RWPE2 (cell line): Measurements from ENCODE around the gene PTPRN2.
A peak's percentile ranks its signal among the peaks of the same experiment; 100 is the strongest.

Source experiments
- ATAC-seq: fragments of 200-7000 bp; cut with Tn5 transposase; 3 replicates; pipeline ENCODE4 v1.9.1; 2021; ENCODE audit warnings: low read depth
- DNase-seq: peaks from one replicate; pipeline ENCODE4 v3.0.0-alpha.2; 2020; ENCODE audit warnings: low spot score
- H3K27ac ChIP-seq: fragments of 450-650 bp; 2 replicates; pipeline ENCODE4 v1.5.1; 2017; ENCODE audit warnings: mild to moderate bottlenecking; ENCODE audit not compliant: poor library complexity, severe bottlenecking
- H3K27me3 ChIP-seq: fragments of 250-450 bp; sonication (Bioruptor Pico); 2 replicates; pipeline ENCODE4 v1.5.1; 2021; ENCODE audit warnings: mild to moderate bottlenecking, moderate library complexity; ENCODE audit not compliant: insufficient read depth, poor library complexity, severe bottlenecking
- H3K36me3 ChIP-seq: fragments of 250-450 bp; sonication (Bioruptor Pico); 2 replicates; pipeline ENCODE4 v1.5.1; 2020; ENCODE audit warnings: low read depth, mild to moderate bottlenecking, moderate library complexity
- H3K4me1 ChIP-seq: fragments of 250-450 bp; sonication (Bioruptor Pico); 2 replicates; pipeline ENCODE4 v1.5.1; 2021; ENCODE audit warnings: mild to moderate bottlenecking, moderate library complexity; ENCODE audit not compliant: insufficient read depth, poor library complexity, severe bottlenecking
- H3K4me3 ChIP-seq: fragments of 250-450 bp; sonication (Bioruptor Pico); 2 replicates; pipeline ENCODE4 v1.5.1; 2021; ENCODE audit warnings: mild to moderate bottlenecking, moderate library complexity; ENCODE audit not compliant: severe bottlenecking
- H3K9me3 ChIP-seq: fragments of 250-450 bp; sonication (Bioruptor Pico); 2 replicates; pipeline ENCODE4 v1.5.1; 2021; ENCODE audit warnings: mild to moderate bottlenecking, moderate library complexity; ENCODE audit not compliant: severe bottlenecking
- TF ChIP-seq, protein P1 (sequence below): fragments of 450-650 bp; IDR thresholded peaks from one replicate; pipeline ENCODE4 v1.5.1; 2017; ENCODE audit warnings: mild to moderate bottlenecking, moderate library complexity; ENCODE audit not compliant: poor library complexity, severe bottlenecking

Gene PTPRN2

DNA sequence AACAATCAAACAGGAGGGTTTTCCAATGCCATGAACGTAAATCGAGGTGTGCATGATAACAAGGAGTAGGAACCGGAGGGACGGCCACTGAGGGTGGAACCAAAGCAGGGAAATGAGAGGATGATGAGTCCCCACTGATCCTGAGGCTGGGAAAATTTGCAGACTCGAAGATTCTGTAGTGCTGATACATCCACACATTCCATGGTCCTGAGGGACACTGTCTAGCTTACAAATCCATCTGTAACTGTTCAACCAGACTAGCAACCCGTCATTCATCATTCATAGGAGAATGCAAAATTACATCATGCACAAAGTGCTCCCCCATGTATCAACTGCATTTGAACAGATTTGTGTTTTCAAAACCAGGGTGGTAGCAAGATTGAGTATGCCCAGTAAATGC, 189.7 kb downstream of the PTPRN2 start:
- Histone ChIP-seq H3K4me3 (no peak overlapping the region), H3K27me3 (no peaks in the 10 kb centered on the region), H3K9me3 (peaks cover 3% of the 10 kb centered on the region), H3K4me1 (peaks cover 20% of the 10 kb centered on the region), H3K36me3 (no peaks in the 10 kb centered on the region), H3K27ac (peak overlapping the region; percentile 47)
- DNase-seq: no peak
- ATAC-seq: no peak
- TF ChIP-seq, protein P1, sequence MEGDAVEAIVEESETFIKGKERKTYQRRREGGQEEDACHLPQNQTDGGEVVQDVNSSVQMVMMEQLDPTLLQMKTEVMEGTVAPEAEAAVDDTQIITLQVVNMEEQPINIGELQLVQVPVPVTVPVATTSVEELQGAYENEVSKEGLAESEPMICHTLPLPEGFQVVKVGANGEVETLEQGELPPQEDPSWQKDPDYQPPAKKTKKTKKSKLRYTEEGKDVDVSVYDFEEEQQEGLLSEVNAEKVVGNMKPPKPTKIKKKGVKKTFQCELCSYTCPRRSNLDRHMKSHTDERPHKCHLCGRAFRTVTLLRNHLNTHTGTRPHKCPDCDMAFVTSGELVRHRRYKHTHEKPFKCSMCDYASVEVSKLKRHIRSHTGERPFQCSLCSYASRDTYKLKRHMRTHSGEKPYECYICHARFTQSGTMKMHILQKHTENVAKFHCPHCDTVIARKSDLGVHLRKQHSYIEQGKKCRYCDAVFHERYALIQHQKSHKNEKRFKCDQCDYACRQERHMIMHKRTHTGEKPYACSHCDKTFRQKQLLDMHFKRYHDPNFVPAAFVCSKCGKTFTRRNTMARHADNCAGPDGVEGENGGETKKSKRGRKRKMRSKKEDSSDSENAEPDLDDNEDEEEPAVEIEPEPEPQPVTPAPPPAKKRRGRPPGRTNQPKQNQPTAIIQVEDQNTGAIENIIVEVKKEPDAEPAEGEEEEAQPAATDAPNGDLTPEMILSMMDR: no peak

DNA sequence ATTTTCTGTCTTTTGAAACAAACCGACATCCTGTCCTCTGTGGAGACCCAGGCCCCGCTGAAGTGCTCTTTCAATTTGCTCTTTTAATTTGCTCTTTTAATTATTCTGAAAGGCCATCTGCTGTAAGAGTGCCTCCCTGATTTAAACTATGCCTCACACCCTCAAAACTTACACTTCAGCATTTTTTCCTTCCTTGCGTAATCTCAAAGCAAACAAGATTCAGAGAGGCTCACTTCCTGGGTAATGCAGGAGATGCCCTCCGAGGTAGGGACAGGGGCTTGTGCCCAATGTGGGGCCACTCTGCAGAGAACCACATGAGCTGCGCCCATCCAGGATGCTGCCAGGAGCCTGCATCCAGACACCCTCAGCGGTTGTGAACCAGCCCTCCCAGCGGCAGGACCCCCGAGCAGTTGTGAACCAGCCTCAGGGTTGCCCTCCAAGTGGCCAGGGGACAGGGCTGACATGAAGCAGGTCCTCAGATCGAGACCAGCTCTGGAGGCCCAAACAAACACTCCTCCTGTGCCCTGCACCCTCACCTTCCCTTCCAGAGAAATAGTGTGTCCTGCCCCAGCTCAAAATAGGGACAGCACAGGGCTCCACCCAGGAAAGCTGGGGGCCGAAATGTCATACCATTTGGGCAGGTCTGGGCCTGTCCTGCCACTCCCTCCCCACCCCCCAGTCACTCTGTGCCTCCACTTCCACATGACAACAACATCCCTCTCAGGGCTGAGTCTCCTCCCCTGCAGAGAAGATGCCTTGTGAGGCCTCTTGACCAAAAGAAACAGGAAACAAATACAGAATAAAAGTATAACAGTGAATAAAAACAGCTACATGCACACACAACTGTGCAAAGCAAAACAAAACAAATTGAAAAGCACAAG, 190.4 kb downstream of the PTPRN2 start:
- H3K4me3 ChIP-seq: no peak overlapping the region
- peak; percentile 64 for ATAC-seq
- TF ChIP-seq, protein P1: no peak
- peaks cover 18% of the 10 kb centered on the region for H3K4me1 ChIP-seq
- no peak for DNase-seq
- no peaks in the 10 kb centered on the region for H3K27me3 ChIP-seq
- H3K27ac ChIP-seq: peak overlapping the region; percentile 47
- H3K36me3 ChIP-seq: no peaks in the 10 kb centered on the region
- peaks cover 3% of the 10 kb centered on the region for H3K9me3 ChIP-seq

DNA sequence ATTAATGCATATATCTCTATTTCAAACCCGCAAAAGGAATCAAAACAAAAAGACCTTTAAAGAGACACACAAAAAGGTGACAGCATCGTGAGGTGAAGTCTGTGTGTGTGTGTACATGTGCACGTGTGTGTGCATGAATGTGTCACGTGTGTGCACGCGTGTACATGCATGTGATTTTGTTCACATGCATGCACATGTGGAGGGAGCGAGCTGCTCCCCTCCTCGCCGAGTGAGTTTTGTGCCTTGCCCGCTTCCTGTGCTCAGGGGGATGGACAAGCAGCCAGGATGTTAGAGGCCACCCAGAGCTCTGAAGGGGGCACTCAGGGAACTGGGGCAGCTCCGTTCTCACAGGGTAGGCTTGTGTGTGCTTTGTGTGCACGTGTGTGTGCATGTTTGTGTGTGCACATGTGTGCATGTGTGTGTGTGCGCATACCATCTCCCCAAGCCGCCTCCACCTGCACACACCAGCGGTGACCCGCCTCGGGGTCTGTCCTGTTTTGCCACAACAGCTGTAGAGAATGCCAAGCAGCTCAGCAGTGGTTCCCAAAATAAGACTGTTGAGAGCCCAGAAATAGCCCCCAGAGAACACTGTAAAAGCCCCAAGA, 191.2 kb downstream of the PTPRN2 start:
- no peak for DNase-seq
- Histone ChIP-seq H3K36me3 (no peaks in the 10 kb centered on the region), H3K9me3 (peaks cover 3% of the 10 kb centered on the region), H3K27ac (peak overlapping the region; percentile 47), H3K4me1 (peaks cover 18% of the 10 kb centered on the region), H3K4me3 (no peak overlapping the region), H3K27me3 (no peaks in the 10 kb centered on the region)
- no peak for ATAC-seq
- TF ChIP-seq, protein P1: no peak

DNA sequence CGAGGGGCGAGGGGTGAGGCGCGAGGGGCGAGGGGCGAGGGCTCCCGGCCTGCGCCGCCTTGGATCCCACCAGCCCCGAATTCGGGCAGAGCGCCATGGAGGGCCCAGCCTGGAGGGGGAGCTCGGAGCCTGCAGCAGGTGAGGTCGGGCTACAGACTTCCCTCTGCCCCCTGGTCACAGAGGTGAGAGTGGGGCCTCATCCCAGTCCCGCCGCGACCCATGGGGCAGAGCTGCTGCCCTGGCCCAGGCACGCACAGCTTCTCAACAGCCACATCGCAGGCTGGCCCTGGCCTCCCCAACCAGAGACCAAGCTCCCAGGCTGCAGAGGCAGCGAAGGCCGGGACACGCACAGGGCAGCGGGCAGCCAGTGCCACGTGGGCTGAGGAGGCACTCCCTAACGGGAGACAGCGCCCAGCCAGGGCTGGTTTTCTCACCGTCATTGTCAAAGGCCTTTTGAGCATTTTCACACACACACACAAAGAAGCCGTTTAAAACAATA, 191.8 kb downstream of the PTPRN2 start:
- H3K9me3 ChIP-seq: peaks cover 3% of the 10 kb centered on the region
- H3K36me3 ChIP-seq: no peaks in the 10 kb centered on the region
- H3K27ac ChIP-seq: peak overlapping the region; percentile 47
- H3K4me3 ChIP-seq: no peak overlapping the region
- H3K27me3 ChIP-seq: no peaks in the 10 kb centered on the region
- TF ChIP-seq, protein P1: no peak
- peaks cover 18% of the 10 kb centered on the region for H3K4me1 ChIP-seq
- ATAC-seq: peak; percentile 41; the same call in 1 of the 3 replicates
- no peak for DNase-seq
